Fibroblast of the aortic adventitia (primary cell): ENCODE measurements around the gene MAGEE2. TPM values are rescaled to one million over a fixed set of nuclear protein-coding genes. Genes with fewer than 3 reads are reported as not detected.
"Not testable (repeated sequence)": the region's sequence is repeated elsewhere in the genome, so short reads cannot be mapped to it uniquely, and the experiment has no call there.

Experiments
- DNase-seq: peaks from one replicate; pipeline ENCODE4 v3.0.0-alpha.2; 2010; ENCODE audit warnings: low read depth
- H3K4me3 ChIP-seq: 2 replicates; pipeline ENCODE4 v1.5.1; 2011; ENCODE audit warnings: low read depth, mild to moderate bottlenecking, control low read depth, low read length, moderate library complexity
- total RNA-seq: library from RNA; depleted of rRNA; stranded (reverse); fragments of >200 nt; gene quantifications from 2 replicates; pipeline ENCODE4 v1.2.3, GENCODE V29; 2012; ENCODE audit warnings: low replicate concordance
- TF ChIP-seq, protein P1 (sequence below): IDR thresholded peaks from 2 replicates; pipeline ENCODE4 v1.5.1; 2011; ENCODE audit warnings: mild to moderate bottlenecking, low read length, control low read depth, inconsistent platforms; ENCODE audit not compliant: insufficient read depth

Gene MAGEE2, protein sequence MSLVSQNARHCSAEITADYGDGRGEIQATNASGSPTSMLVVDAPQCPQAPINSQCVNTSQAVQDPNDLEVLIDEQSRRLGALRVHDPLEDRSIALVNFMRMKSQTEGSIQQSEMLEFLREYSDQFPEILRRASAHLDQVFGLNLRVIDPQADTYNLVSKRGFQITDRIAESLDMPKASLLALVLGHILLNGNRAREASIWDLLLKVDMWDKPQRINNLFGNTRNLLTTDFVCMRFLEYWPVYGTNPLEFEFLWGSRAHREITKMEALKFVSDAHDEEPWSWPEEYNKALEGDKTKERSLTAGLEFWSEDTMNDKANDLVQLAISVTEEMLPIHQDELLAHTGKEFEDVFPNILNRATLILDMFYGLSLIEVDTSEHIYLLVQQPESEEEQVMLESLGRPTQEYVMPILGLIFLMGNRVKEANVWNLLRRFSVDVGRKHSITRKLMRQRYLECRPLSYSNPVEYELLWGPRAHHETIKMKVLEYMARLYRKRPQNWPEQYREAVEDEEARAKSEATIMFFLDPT
- total RNA-seq, result not detected in 2 replicates

DNA sequence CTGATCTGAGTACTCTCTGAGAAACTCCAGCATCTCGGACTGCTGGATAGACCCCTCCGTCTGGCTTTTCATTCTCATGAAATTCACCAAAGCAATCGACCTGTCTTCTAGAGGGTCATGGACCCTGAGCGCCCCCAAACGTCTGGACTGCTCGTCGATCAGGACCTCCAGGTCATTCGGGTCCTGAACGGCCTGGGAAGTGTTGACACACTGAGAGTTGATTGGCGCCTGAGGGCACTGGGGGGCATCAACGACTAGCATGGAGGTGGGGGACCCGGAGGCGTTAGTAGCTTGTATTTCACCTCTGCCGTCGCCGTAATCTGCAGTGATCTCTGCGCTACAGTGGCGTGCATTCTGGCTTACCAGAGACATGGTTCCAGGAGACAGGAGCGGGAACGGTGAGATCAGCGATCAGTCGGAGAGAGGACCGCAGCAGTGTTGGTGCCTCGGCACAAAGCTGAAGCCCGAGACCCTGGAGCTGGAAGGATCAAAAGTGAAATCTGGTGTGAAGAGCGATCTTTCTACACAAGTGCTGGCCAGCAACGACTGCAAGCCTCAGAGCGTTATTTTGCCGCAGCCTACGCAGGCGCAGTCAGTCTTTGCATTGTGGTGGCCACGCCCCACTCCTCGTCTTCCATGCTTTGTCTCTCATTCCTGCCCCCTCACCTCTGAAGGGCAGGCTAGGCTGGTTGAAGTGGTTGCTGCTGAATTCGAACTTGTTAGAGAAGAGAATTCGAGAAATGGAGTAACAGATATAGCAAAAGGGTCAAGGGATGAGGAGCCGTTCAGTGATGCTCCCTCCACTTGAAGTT is at the start of gene MAGEE2:
Gene MAGEE2 (minus strand): TSS at position 575 of the 812 bp plus-strand sequence. CDS start 203 bp downstream, at position 372.
- TF ChIP-seq, protein P1, sequence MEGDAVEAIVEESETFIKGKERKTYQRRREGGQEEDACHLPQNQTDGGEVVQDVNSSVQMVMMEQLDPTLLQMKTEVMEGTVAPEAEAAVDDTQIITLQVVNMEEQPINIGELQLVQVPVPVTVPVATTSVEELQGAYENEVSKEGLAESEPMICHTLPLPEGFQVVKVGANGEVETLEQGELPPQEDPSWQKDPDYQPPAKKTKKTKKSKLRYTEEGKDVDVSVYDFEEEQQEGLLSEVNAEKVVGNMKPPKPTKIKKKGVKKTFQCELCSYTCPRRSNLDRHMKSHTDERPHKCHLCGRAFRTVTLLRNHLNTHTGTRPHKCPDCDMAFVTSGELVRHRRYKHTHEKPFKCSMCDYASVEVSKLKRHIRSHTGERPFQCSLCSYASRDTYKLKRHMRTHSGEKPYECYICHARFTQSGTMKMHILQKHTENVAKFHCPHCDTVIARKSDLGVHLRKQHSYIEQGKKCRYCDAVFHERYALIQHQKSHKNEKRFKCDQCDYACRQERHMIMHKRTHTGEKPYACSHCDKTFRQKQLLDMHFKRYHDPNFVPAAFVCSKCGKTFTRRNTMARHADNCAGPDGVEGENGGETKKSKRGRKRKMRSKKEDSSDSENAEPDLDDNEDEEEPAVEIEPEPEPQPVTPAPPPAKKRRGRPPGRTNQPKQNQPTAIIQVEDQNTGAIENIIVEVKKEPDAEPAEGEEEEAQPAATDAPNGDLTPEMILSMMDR, result no peak
- H3K4me3 ChIP-seq, result no peak within 1 kb of the TSS
- no peak for DNase-seq

DNA sequence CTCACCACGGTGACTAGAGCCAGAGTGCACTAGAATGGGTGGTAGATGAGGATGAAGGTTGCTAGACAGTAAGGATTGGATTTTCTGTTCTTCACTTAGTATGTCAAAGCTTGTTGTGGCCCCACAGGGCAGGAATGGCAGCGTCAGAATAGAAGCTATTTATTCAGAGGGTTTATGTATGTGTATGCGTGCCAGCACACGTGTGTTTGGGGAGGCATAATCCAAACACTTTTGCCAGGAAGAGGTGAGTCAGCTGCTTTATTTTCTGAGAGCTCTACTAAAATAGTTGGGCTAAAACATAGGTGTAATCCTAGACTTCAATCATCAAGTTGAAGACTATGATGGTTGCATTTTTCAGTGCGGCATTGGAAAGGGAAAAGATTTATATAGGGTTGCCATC is 1.2 kb upstream of the MAGEE2 start:
- H3K4me3 ChIP-seq, result no peak overlapping the region
- TF ChIP-seq, protein P1, result no peak
- no peak for DNase-seq

DNA sequence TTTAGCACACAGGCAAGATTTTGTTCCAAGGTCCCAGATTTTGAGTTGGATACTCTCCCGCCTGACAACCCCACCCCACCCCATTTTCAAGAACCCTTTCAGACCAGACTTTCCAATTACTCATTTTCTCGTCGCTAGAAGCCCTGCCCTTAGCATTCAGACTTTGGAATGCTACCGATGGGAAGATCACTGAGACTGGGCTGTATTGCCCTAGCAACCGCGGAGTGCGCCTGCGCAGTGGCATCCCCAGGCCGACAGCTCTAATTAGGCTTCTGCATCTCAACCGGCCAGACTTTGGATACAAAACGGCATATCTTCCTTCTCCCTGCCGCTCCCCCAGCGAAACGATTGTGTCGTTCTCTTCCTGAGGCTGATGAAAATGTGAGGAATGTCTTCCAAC is 3.4 kb downstream of the MAGEE2 start:
- TF ChIP-seq, protein P1, result no peak
- DNase-seq, result no peak
- no peak overlapping the region for H3K4me3 ChIP-seq

DNA sequence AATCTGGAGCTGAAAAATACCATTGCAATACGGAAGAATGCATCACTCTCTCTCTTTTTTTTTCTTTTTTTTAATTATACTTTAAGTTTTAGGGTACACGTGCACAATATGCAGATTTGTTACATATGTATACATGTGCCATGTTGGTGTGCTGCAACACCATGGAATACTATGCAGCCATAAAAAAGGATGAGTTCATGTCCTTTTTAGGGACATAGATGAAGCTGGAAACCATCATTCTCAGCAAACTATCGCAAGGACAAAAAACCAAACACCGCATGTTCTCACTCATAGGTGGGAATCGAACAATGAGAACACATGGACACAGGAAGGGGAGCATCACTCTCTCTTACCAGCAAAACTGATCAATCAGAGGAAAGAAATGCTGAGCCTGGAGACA is 17.0 kb downstream of the MAGEE2 start:
- DNase-seq, H3K4me3 ChIP-seq: not testable (repeated sequence)

DNA sequence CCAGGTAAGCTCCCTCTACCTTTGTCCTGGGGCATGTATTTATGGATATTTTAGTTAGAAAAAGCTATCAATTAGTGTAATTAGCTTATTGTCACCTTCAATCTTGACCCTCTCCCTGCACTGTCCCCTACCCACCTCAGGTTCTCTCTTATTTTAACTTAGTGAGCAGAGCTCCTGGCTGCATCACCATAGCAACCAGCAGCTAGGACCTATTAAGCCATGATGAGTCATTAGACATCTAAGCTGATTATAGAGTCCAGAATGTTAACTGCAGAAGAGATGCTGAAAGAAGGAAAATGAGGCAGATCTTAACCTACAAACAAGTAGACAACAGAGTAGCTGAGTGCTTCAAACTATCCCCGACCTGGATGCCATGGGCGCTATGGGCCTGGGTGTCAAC is 36.6 kb downstream of the MAGEE2 start:
- no peak overlapping the region for H3K4me3 ChIP-seq
- no peak for DNase-seq
- TF ChIP-seq, protein P1, result no peak

DNA sequence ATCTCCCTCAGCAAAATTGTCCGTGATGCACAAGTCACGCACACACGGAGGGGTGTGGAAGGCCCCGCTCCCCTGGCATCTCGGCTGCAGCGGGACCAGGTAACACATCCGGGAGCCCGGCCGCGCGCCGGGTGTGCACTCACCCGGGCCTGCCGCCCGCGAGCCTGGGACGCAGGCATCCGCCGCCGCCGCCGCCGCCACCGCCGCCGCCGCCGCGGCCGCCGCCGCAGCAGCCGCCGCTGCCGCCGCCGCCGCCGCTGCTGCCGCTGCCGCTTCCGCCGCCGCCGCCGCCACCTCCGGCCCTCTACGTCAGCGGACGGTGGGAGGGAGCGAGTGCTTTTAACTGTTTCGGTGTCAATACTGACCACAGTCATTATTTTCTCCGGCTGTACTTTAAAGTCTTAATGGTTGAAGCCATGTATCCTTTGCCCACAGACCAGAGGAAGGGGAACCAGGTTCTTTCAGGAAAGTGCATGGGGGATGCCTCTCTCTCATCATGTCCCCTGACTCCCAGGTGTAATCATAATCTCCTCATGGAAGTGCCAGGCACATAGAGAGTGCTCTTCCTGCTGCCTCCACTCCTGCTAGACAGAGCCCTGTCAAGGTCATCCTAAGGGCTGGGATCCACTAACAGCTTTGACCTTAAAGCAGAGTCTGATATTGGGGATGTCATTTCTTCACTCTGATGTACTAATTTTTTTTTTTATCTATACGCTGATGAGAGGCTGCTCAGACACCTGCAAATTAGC is 38.0 kb downstream of the MAGEE2 start:
- peak; percentile 2 for DNase-seq

More for the DNA sequence above, 38.0 kb downstream of the MAGEE2 start:
- TF ChIP-seq, protein P1, result no peak
- peak overlapping the region; percentile 69 for H3K4me3 ChIP-seq
